Naive thymus-derived CD4-positive, alpha-beta T cell (primary cell): ENCODE results near the gene ABHD18. TPM values are rescaled to one million over a fixed set of nuclear protein-coding genes. Genes with fewer than 3 reads are reported as not detected.
"Not testable (repeated sequence)": the region's sequence is repeated elsewhere in the genome, so short reads cannot be mapped to it uniquely, and the experiment has no call there.

Experiments used
- ATAC-seq: fragments of 150-1000 bp; cut with Tn5 transposase; 2 replicates; pipeline ENCODE4 v1.10.0; 2021; ENCODE audit warnings: mild to moderate bottlenecking, moderate library complexity
- CTCF ChIA-PET: fragments of 350-600 bp; sonication (Branson Sonifier 250); formaldehyde crosslinking; loops from one replicate; lab custom pipeline; 2021; ENCODE audit warnings: antibody characterized with exemption; lab: Charles Lee
- POLR2A ChIA-PET: fragments of 350-600 bp; sonication (Branson Sonifier 250); formaldehyde crosslinking; loops from one replicate; lab custom pipeline; 2021; ENCODE audit warnings: antibody characterized with exemption, inconsistent platforms; lab: Charles Lee
- DNase-seq, 9 donors: peaks; one replicate each; pipeline versions ENCODE4 v3.0.0 to v3.0.0-alpha.2; 2020 to 2022; ENCODE audit warnings: mixed read lengths in 1 of 9
- H3K27ac ChIP-seq: one replicate; pipeline ENCODE4 v1.7.0; 2013; ENCODE audit warnings: mild to moderate bottlenecking, low read depth, low read length, moderate library complexity
- H3K27me3 ChIP-seq, 2 donors: one replicate each; pipeline ENCODE4 v1.7.0; 2013; ENCODE audit warnings: low read length in 2 of 2, mild to moderate bottlenecking in 2 of 2, moderate library complexity in 2 of 2; ENCODE audit not compliant: control insufficient read depth in 2 of 2, insufficient read depth in 2 of 2
- H3K36me3 ChIP-seq, 3 experiments: 1 replicate in 2 of 3; 2 replicates in 1 of 3; pipeline ENCODE4 v1.7.0; 2013; ENCODE audit warnings: low read length in 3 of 3, mild to moderate bottlenecking in 3 of 3, moderate library complexity in 1 of 3; ENCODE audit not compliant: insufficient read depth in 3 of 3, control insufficient read depth in 2 of 3
- H3K4me1 ChIP-seq, 2 donors: one replicate each; pipeline ENCODE4 v1.7.0; 2013; ENCODE audit warnings: low read length in 2 of 2, mild to moderate bottlenecking in 2 of 2, moderate library complexity in 1 of 2; ENCODE audit not compliant: control insufficient read depth in 2 of 2, insufficient read depth in 2 of 2
- H3K4me3 ChIP-seq: 2 replicates; pipeline ENCODE4 v1.7.0; 2013; ENCODE audit warnings: mild to moderate bottlenecking, low read length
- H3K9me3 ChIP-seq, 3 experiments: 1 replicate in 2 of 3; 2 replicates in 1 of 3; pipeline ENCODE4 v1.7.0; 2013; ENCODE audit warnings: low read length in 3 of 3; ENCODE audit not compliant: control insufficient read depth in 2 of 3
- H3K27ac Mint-ChIP-seq, 9 donors: one replicate each; pipeline ENCODE4 v1.8.0; 2020 to 2022; ENCODE audit warnings: mixed read lengths in 9 of 9, mild to moderate bottlenecking in 8 of 9, moderate library complexity in 5 of 9, inconsistent platforms in 2 of 9
- H3K27me3 Mint-ChIP-seq, 5 donors: one replicate each; pipeline ENCODE4 v1.8.0; 2021 to 2022; ENCODE audit warnings: mixed read lengths in 5 of 5, mild to moderate bottlenecking in 1 of 5
- H3K36me3 Mint-ChIP-seq, 5 donors: one replicate each; pipeline ENCODE4 v1.8.0; 2020 to 2022; ENCODE audit warnings: mixed read lengths in 5 of 5, mild to moderate bottlenecking in 3 of 5, inconsistent platforms in 1 of 5
- H3K4me1 Mint-ChIP-seq, 7 donors: one replicate each; pipeline ENCODE4 v1.8.0; 2020 to 2022; ENCODE audit warnings: mixed read lengths in 7 of 7, mild to moderate bottlenecking in 3 of 7, inconsistent platforms in 1 of 7
- H3K4me3 Mint-ChIP-seq, 10 donors: one replicate each; pipeline ENCODE4 v1.8.0; 2020 to 2022; ENCODE audit warnings: mild to moderate bottlenecking in 10 of 10, mixed read lengths in 10 of 10, moderate library complexity in 6 of 10, inconsistent platforms in 2 of 10
- H3K9me3 Mint-ChIP-seq, 11 donors: one replicate each; pipeline ENCODE4 v1.8.0; 2020 to 2022; ENCODE audit warnings: mixed read lengths in 11 of 11, mild to moderate bottlenecking in 4 of 11, inconsistent platforms in 1 of 11, moderate library complexity in 1 of 11
- intact Hi-C, 2 donors: fragments of 100-400 bp; cut with micrococcal nuclease; formaldehyde crosslinking; loops; one replicate each; pipeline ENCODE4 v1.15.1; 2023
- polyA plus RNA-seq, 2 donors: library from polyadenylated mRNA; unstranded; fragments of 300-500 nt; fragmentation: Illumina TruSeq; gene quantifications; one replicate each; pipeline ENCODE4 v1.2.3, GENCODE V29; 2021
- total RNA-seq, 6 experiments: library from RNA in 5 of 6; stranded (reverse) in 5 of 6; gene quantifications; 1 replicate in 5 of 6; 2 replicates in 1 of 6; pipeline ENCODE4 v1.2.3 and lab custom pipeline; 2021 to 2026

Gene ABHD18
- total and polyA plus RNA-seq, 7 experiments from 2014 or later, result 9.8 to 26.6 (median 22.9) TPM

GRCh38 chr4:127995776-127996175 lies 30.6 kb downstream of the ABHD18 start:
- DNase-seq (no peak), ATAC-seq (no peak)
- no peaks in the 10 kb centered on the region for H3K27me3 ChIP-seq
- Mint-ChIP-seq H3K4me3 (no peak overlapping the region), H3K9me3 (peaks cover 0 to 15% (median 5%) of the 10 kb centered on the region in 11 donors), H3K27me3 (no peaks in the 10 kb centered on the region), H3K36me3 (peaks cover 0 to 74% (median 50%) of the 10 kb centered on the region in 5 donors), H3K4me1 (peaks cover 9 to 32% (median 23%) of the 10 kb centered on the region in 7 donors), H3K27ac (peak overlapping the region in 1 of 9 donors; percentile 43)
- peaks cover 0 to 12% (median 0%) of the 10 kb centered on the region in 3 experiments for H3K36me3 ChIP-seq
- POLR2A ChIA-PET, result no interaction called here
- CTCF ChIA-PET, result no interaction called here
- intact Hi-C loops, result loop anchor here in 1 of 2 donors (2.0 kb wide), 1 partner anchor 65 kb away; the partner anchor contains the start of gene LARP1B
- H3K4me3 ChIP-seq, result no peak overlapping the region
- H3K27ac ChIP-seq, result no peak overlapping the region
- peaks cover 0 to 4% (median 0%) of the 10 kb centered on the region in 3 experiments for H3K9me3 ChIP-seq
- no peaks in the 10 kb centered on the region for H3K4me1 ChIP-seq

- H3K4me1 ChIP-seq, H3K27ac ChIP-seq, H3K9me3 ChIP-seq, H3K27me3 ChIP-seq, H3K4me3 Mint-ChIP-seq, H3K4me3 ChIP-seq, CTCF ChIA-PET, DNase-seq, ATAC-seq, H3K27me3 Mint-ChIP-seq, H3K27ac Mint-ChIP-seq, POLR2A ChIA-PET: not testable (repeated sequence)
- Mint-ChIP-seq H3K4me1 (peaks cover 10 to 39% (median 28%) of the 10 kb centered on the region in 7 donors), H3K9me3 (peaks cover 0 to 15% (median 5%) of the 10 kb centered on the region in 11 donors), H3K36me3 (peaks cover 0 to 76% (median 51%) of the 10 kb centered on the region in 5 donors)
- H3K36me3 ChIP-seq, result peaks cover 0 to 12% (median 0%) of the 10 kb centered on the region in 3 experiments
- intact Hi-C loops, result loop anchor here in 1 of 2 donors (2.0 kb wide), 1 partner anchor 64 kb away; the partner anchor contains the start of gene LARP1B
Measured at GRCh38 chr4:127996521-127996920, 31.3 kb downstream of the ABHD18 start.

DNA sequence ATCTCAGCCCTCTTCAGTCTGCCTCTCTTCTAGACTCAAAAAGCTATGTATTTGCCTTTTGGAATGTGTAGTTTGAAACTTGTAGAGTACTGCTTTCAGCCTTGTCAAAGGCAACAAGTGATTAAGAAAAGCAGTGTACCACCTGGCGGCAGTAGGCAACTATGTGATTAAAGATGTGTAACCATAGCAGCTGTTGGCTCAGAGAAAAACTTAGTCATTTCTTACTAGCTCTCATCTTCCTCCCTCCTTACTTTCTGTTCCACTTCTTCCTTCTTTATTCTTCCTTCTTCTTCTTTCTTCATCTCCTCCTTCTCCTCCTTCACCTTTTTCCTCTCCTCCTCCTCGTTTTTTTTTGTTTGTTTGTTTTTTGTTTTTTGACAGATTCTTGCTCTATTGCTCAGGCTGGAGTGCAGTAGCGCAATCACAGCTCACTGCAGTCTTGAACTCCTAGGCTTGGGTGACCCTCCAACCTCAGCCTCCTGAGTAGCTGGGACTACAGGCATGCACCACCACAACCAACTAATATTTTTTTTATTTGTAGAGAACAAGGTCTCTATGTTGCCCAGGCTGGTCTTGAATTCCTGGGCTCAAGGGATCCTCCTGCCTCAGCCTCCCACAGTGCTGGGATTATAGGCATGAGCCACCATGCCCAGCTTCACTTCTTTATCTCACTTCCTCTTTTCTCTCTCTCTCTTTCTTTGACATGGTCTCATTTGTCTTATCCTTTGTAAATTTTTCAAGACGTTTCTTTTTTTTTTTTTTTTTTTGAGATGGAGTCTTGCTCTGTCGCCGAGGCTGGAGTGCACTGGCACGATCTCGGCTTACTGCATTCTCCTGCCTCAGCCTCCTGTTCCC lies 32.6 kb downstream of the ABHD18 start:
- ATAC-seq (peak; percentile 72), DNase-seq (no peak)
- ChIA-PET POLR2A (interaction anchor here (1.1 kb wide), 1 partner anchor 32 kb away, joined by 4 read pairs; the partner anchor contains the start of genes ABHD18 and MFSD8), CTCF (interaction anchor here (0.7 kb wide), 1 partner anchor 23 kb away, joined by 4 read pairs; no protein-coding TSS in a partner anchor)
- peaks cover 0 to 4% (median 0%) of the 10 kb centered on the region in 3 experiments for H3K9me3 ChIP-seq
- Mint-ChIP-seq H3K4me1 (peaks cover 12 to 41% (median 29%) of the 10 kb centered on the region in 7 donors), H3K27ac (no peak overlapping the region), H3K4me3 (peak overlapping the region in 1 of 10 donors; percentile 64), H3K36me3 (peaks cover 2 to 75% (median 56%) of the 10 kb centered on the region in 5 donors), H3K27me3 (no peaks in the 10 kb centered on the region), H3K9me3 (peaks cover 0 to 15% (median 5%) of the 10 kb centered on the region in 11 donors)
- no peak overlapping the region for H3K4me3 ChIP-seq
- peaks cover 0 to 12% (median 0%) of the 10 kb centered on the region in 3 experiments for H3K36me3 ChIP-seq
- H3K27me3 ChIP-seq, result no peaks in the 10 kb centered on the region
- intact Hi-C loops, result loop anchor here in 1 of 2 donors (2.0 kb wide), 1 partner anchor 63 kb away; the partner anchor contains the start of gene LARP1B
- no peak overlapping the region for H3K27ac ChIP-seq
- H3K4me1 ChIP-seq, result no peaks in the 10 kb centered on the region

DNA sequence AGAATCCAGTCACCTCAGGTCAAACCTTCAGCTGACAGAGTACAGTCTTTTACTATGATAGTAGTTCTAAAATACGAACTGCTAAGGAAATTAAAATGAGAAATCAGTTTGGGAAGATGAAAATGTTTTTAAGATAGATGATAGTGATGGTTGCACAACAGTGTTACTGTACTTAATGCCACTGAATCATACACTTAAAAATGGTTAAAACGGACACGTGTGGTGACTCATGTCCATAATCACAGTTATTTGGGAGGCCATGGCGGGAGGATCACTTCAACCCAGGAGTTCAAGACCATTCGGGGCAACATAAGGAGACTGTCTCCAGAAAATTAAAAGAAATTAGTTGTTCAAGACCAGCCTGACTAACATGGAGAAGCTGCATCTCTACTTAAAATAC lies 41.4 kb downstream of the ABHD18 start:
- POLR2A ChIA-PET, result no interaction called here
- ATAC-seq, result no peak
- Histone ChIP-seq H3K4me1 (no peaks in the 10 kb centered on the region), H3K4me3 (no peak overlapping the region), H3K36me3 (peaks cover 0 to 10% (median 0%) of the 10 kb centered on the region in 3 experiments), H3K27me3 (no peaks in the 10 kb centered on the region), H3K9me3 (no peaks in the 10 kb centered on the region), H3K27ac (no peak overlapping the region)
- peak overlapping the region in 1 of 9 donors; percentile 14 for H3K27ac Mint-ChIP-seq
- H3K4me1 Mint-ChIP-seq, result peaks cover 0 to 6% (median 4%) of the 10 kb centered on the region in 7 donors
- CTCF ChIA-PET, result no interaction called here
- no peaks in the 10 kb centered on the region for H3K9me3 Mint-ChIP-seq
- H3K27me3 Mint-ChIP-seq, result no peaks in the 10 kb centered on the region
- H3K36me3 Mint-ChIP-seq, result peaks cover 5 to 26% (median 16%) of the 10 kb centered on the region in 5 donors
- DNase-seq, result no peak
- no peak overlapping the region for H3K4me3 Mint-ChIP-seq
- intact Hi-C loops, result no loop called here

DNA sequence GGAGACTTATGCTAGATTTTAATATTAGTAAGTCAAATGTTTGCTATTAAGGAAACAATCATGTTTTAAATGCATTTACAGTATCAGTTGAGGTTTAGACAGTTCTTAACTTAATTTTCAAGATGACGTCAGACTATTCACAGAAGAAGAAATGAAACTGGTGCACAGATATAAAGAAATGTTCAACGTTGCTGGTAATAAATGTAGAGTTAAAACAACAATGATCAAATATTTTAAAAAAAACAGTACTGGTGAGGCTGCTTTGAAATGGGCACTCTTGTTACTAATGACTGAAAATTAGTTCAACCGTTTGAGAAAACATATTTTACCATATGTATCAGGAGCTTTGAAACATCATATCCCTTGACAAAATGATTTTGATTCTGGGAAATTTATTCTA lies 44.2 kb downstream of the ABHD18 start:
- Mint-ChIP-seq H3K27me3 (no peaks in the 10 kb centered on the region), H3K36me3 (peaks cover 6 to 41% (median 24%) of the 10 kb centered on the region in 5 donors), H3K4me1 (peaks cover 0 to 5% (median 0%) of the 10 kb centered on the region in 7 donors), H3K27ac (no peak overlapping the region), H3K4me3 (no peak overlapping the region), H3K9me3 (no peaks in the 10 kb centered on the region)
- no peaks in the 10 kb centered on the region for H3K27me3 ChIP-seq
- DNase-seq (no peak), ATAC-seq (no peak)
- intact Hi-C loops, result no loop called here
- no peaks in the 10 kb centered on the region for H3K4me1 ChIP-seq
- ChIA-PET POLR2A (no interaction called here), CTCF (no interaction called here)
- no peaks in the 10 kb centered on the region for H3K9me3 ChIP-seq
- no peak overlapping the region for H3K4me3 ChIP-seq
- H3K36me3 ChIP-seq, result peaks cover 0 to 10% (median 5%) of the 10 kb centered on the region in 3 experiments
- H3K27ac ChIP-seq, result no peak overlapping the region

- peaks cover 0 to 47% (median 36%) of the 10 kb centered on the region in 5 donors for H3K36me3 Mint-ChIP-seq
- Histone ChIP-seq H3K4me3 (no peak overlapping the region), H3K36me3 (peaks cover 3 to 44% (median 4%) of the 10 kb centered on the region in 3 experiments), H3K9me3 (no peaks in the 10 kb centered on the region), H3K4me1 (no peaks in the 10 kb centered on the region), H3K27me3 (no peaks in the 10 kb centered on the region), H3K27ac (no peak overlapping the region)
- no peak for ATAC-seq
- H3K9me3 Mint-ChIP-seq, result peaks cover 0 to 4% (median 0%) of the 10 kb centered on the region in 11 donors
- no peak for DNase-seq
- H3K4me3 Mint-ChIP-seq, result no peak overlapping the region
- POLR2A ChIA-PET, result no interaction called here
- H3K27me3 Mint-ChIP-seq, result no peaks in the 10 kb centered on the region
- no peak overlapping the region for H3K27ac Mint-ChIP-seq
- H3K4me1 Mint-ChIP-seq, result no peaks in the 10 kb centered on the region
- CTCF ChIA-PET, result interaction anchor here (0.6 kb wide), 1 partner anchor 32 kb away, joined by 3 read pairs; no protein-coding TSS in a partner anchor
- intact Hi-C loops, result no loop called here
Measured at GRCh38 chr4:128025319-128025718, 60.1 kb downstream of the ABHD18 start.
